ENCODE data around the gene COL16A1.

- TF ChIP-seq CTCF (IDR thresholded peaks at IDR 0.05) (no peak), EP300 (IDR thresholded peaks at IDR 0.05) (no peak), POLR2AphosphoS5 (IDR thresholded peaks at IDR 0.05) (no peak)
Measured at GRCh38 chr1:31708324-31708723, 4.5 kb upstream of the COL16A1 start.
